RWPE1 (cell line): ENCODE results near the gene ST6GALNAC1.
A peak's percentile ranks its signal among the peaks of the same experiment; 100 is the strongest.

Experiments
- CTCF ChIA-PET: fragments of 350-600 bp; sonication (Branson Sonifier 250); formaldehyde crosslinking; extraction: SDS; loops from one replicate; lab custom pipeline; 2021; lab: Yijun Ruan, JAX
- POLR2A ChIA-PET: fragments of 400-600 bp; formaldehyde crosslinking; extraction: SDS; loops from one replicate; lab custom pipeline; 2020; ENCODE audit warnings: antibody characterized with exemption; ENCODE audit not compliant: low non-redundant PET; lab: Yijun Ruan, JAX
- DNase-seq: peaks from one replicate; pipeline ENCODE4 v3.0.0; 2012; ENCODE audit warnings: low spot score
- H3K27ac ChIP-seq: fragments of 450-650 bp; 2 replicates; pipeline ENCODE4 v1.5.1; 2017
- TF ChIP-seq, protein P1 (sequence below): fragments of 450-650 bp; conservative IDR thresholded peaks from 2 replicates; pipeline ENCODE4 v1.5.1; 2017; ENCODE audit warnings: low read depth, mild to moderate bottlenecking

ST6GALNAC1 gene

DNA sequence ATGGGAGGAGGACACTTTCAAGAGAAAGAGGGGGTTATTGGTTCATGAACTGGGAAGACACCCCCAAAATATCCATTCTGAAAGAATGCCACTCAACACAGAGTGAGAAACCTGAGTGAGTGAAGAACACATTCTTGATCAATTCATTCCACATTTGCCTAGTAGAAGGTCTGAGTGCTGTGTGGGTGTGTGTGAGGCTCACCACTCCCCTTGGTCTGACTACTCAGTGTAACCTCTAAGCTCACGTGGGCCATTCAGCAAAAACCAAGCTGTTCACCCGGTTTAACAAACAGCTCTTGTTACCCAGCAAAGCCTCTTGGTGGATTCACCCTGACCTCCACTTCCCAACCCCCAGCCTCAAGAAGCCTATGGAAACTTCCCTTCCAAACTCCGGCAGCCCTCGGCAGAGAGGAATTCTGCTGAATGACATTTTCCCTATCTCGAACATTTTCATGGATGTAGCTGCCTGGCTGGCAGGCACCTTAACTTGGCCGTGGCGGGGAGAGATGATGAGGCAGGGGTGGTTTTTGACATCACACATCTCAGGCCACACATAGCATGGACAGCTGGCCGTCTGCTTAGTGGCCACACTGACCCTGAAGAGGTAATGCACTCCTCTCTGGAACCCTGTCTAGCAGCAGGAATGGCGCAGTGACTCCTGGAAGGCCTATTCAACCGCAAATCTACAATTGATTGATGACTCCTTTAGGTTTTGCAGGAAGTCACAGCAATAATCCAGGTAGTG, 11.6 kb downstream of the ST6GALNAC1 start:
- TF ChIP-seq, protein P1, sequence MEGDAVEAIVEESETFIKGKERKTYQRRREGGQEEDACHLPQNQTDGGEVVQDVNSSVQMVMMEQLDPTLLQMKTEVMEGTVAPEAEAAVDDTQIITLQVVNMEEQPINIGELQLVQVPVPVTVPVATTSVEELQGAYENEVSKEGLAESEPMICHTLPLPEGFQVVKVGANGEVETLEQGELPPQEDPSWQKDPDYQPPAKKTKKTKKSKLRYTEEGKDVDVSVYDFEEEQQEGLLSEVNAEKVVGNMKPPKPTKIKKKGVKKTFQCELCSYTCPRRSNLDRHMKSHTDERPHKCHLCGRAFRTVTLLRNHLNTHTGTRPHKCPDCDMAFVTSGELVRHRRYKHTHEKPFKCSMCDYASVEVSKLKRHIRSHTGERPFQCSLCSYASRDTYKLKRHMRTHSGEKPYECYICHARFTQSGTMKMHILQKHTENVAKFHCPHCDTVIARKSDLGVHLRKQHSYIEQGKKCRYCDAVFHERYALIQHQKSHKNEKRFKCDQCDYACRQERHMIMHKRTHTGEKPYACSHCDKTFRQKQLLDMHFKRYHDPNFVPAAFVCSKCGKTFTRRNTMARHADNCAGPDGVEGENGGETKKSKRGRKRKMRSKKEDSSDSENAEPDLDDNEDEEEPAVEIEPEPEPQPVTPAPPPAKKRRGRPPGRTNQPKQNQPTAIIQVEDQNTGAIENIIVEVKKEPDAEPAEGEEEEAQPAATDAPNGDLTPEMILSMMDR = no peak
- no peak overlapping the region for H3K27ac ChIP-seq
- CTCF ChIA-PET = interaction anchor here (0.6 to 1.2 kb wide), 3 partner anchors 8 to 402 kb away, joined by 3 to 5 read pairs (median 4); no protein-coding TSS in a partner anchor
- peak; percentile 85 for DNase-seq
- POLR2A ChIA-PET = no interaction called here

DNA sequence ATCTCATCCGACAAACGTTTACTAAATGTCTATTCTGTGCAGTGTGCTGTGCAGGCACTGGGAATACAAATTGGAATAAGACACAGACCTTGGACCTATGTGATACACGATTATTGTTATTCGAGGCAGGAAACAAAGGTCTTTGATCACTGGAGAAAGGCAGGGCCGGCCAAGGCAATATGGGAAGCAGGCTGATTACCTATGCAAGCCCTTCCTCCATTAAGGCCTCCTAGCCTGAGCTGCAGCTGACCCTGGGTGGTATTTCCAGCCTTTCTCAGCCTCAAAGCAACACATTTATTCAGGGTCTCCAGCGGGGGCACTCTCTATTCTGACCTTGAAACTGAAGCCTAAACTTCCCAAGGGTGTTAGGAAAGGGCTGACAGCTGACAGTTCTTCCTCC, 13.4 kb downstream of the ST6GALNAC1 start:
- no peak overlapping the region for H3K27ac ChIP-seq
- TF ChIP-seq, protein P1 = no peak
- ChIA-PET POLR2A (no interaction called here), CTCF (no interaction called here)
- no peak for DNase-seq

DNA sequence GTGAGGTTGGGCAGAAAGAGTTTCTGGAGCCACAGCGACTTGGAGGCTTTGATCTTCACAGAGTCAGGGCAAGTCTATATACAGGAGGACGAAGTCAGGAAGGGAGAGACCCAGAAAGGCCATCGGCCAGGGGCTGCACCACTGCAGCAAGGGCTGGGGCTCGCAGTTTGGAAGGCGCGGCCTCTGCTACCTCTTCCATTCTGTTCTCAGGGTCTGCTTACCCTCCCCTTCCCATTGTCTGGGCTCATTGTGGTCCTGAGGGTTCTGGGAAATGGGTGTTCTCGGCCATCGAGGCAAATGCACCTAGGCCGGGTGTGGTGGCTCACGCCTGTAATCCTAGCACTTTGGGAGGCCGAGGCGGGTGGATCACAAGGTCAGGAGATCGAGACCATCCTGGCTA, 16.0 kb downstream of the ST6GALNAC1 start:
- no peak for DNase-seq
- CTCF ChIA-PET = no interaction called here
- no peak overlapping the region for H3K27ac ChIP-seq
- POLR2A ChIA-PET = no interaction called here
- TF ChIP-seq, protein P1 = no peak

DNA sequence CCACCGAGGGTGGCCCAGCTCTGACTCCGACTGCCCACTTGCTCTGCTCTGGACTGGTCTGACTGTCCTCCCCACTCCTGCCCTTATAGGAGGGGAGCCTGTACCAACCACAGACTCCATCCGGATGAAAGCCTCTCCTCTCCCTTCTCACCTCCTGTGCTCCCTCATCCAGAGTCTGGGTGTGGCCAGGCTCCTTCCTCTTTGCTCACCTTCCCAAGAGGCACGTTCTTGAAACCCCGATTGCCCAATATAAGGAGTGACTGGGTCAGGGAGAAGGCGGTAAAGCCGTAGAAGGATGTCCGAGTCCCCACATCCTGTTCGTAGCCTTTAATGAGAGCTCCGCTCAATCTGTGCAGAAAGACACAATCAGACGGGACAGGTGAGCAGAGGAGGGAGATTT, 17.1 kb downstream of the ST6GALNAC1 start:
- peak; percentile 46 for DNase-seq
- ChIA-PET CTCF (interaction anchor here (0.6 to 3.8 kb wide), 4 partner anchors 55 to 461 kb away, joined by 3 to 18 read pairs (median 10); no protein-coding TSS in a partner anchor), POLR2A (no interaction called here)
- H3K27ac ChIP-seq = no peak overlapping the region
- TF ChIP-seq, protein P1 = no peak

DNA sequence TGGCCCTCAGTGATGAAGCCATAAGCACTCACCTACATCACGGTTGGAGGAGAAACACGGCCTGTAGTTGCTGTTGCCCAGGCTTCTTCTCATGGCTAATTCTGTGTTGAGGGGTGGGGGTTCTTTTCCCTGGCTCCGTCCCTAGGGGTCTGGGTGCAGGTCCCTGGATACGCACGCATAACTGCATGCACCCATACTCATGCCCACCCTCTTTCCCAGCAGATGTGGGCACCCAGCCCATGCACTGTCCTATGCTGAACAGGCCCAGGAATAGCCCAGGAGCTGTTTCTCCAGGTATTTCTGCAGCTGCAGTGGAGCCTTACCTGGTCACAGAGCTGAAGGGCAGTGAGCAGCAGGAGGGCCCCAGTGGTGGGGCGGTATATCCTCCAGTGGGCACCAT, 18.1 kb downstream of the ST6GALNAC1 start:
- DNase-seq = no peak
- CTCF ChIA-PET = interaction anchor here (0.6 to 3.8 kb wide), 8 partner anchors 13 to 102 kb away, joined by 6 to 28 read pairs (median 16); partner anchors contain the start of gene ST6GALNAC2
- POLR2A ChIA-PET = no interaction called here
- H3K27ac ChIP-seq = no peak overlapping the region
- TF ChIP-seq, protein P1 = no peak

DNA sequence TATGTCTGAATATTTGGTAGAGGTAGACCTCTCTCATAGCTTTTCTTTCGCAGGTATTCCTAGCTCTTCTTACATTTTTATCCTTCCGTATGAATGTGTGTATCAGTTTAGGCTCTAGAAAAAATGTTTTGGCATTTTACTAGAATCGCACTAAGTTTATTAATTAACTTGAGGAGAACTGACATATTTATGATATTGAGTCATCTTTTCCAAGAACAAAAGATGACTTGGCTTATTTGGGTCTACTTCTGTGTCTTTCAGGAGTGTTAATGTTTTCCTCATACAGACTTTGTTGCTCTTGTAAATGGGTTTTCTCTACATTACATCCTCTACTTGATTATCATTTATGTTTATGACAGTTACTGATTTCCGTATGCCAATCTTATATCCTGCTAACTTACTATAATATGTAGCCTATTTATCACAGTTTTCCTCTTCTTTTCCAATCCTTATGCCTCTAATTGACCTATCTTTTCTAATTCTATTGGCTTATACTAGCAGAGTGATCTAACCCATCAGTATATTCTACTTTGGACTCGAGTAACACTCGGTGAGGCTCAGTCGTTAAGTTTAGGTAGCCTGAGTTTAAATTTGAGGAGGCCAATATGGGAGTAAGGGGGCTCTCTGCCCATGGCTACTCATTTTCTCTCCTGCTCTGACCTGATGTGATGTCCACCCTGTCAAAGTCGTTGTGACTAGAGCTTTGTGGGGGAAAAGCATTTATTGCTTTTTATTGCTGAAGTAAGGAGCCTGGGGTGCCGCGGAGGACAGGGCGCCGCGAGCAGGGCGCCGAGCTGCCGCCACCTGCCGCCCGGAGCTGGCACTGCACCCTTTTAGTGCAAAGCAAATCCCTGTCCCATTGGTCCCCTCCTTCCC, 20.0 kb downstream of the ST6GALNAC1 start:
- no peak overlapping the region for H3K27ac ChIP-seq
- CTCF ChIA-PET = interaction anchor here (0.6 to 3.8 kb wide), 31 partner anchors 8 to 281 kb away, joined by 3 to 28 read pairs (median 5); partner anchors contain the start of genes PRCD and ST6GALNAC2
- POLR2A ChIA-PET = no interaction called here
- DNase-seq = peak; percentile 72
- TF ChIP-seq, protein P1 = peak; percentile 98
